NOMO-1 (cell line): Measurements from ENCODE around the gene SNX20.

Experiments used
- DNase-seq, 2 experiments: peaks; one replicate each; lab custom pipeline; 2025; ENCODE audit not compliant: unreplicated experiment in 2 of 2; lab: John Stamatoyannopoulos, UW

Gene SNX20

DNA sequence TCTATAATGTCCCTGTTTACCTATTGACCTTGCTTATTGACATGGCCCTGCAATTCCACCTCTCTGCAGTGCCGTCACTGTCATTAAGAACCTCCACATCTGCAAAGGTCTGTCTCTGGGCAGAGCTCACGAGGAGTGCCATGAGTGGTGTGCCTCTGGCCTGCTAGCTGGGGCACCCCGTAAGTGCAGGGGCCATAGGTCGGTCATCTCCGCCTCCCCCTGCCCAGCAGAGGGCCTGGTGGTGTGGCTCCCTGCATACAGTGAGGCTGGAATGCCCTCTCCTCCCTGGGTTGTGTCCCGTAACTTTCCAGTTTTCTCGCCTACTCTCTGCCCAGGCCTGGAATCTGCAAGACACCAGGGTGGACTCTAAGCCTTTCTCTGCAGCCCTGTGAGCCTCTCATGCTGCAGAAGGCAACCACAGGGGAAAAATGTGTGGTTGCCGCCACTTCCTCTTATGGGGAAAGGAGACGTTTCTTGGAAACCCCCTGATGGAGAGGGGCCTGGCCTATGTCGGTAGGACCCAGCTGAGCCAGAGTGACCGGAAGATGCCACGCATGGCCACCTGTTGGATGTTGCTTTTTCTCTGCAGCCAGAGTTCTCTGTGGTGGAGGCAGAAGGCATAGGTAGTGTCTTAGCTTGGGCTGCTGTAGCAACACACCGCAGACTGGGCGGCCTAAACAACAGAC is 2.7 kb upstream of the SNX20 start:
- peak; percentile 78 to 80 for DNase-seq

DNA sequence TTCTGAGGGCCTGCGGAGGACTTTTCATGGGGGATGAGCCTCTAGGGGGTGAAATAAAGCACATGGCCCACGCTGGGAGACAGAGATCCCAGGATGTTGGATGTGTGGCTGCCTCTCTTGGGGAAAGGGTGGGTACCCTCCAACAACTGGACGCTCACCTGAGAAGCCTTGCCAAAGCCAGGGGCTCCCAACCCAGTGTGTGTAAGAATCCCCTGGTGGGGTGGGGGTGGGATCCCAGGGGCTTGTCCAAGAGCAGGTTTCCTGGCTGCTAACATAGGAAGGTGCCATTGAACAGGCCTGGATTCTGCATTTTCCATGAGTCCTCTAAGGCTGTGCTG is 587 bp downstream of the SNX20 start:
- DNase-seq, result no peak

DNA sequence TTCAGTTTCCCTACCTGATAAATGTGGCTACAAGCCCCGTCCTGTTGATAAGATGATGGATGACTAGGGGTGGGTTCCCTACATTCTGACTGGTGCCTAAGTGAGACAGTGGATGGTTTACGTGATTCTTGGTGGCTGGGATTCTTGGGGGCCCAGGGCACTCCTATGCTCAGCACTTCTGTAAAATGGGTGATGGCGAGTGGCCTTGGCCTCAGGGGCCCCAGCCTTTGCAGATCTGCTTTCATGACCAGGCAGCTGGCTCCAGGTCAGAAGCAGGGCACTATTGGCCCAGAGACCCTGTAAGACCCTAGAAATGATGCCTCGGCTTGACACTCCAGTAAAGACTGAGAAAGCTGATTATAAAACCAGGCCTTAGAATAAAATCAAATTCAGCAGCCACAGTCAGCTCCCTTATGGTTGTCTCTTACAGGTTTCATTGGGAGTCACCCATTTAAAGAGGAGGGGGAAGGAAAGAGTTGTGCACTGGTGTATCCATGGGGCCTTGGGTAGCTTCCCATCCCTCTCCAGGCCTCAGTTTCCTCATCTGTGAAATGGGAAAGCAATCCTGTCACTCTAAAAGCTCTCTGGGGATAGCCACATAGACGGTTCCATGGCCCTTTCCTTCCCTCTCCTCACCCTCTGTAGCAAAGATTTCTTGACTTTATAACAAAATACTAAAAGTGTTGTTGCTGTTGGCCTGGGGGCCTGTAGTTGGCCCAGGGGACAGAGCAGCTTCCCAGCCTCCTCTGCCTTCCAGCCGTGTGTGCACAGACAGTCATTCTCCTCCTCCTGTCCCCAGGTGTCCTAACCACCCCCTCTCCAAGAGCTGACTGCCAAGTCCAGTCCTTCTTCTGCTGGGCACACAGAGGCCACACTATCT is 1.2 kb downstream of the SNX20 start:
- no peak for DNase-seq

DNA sequence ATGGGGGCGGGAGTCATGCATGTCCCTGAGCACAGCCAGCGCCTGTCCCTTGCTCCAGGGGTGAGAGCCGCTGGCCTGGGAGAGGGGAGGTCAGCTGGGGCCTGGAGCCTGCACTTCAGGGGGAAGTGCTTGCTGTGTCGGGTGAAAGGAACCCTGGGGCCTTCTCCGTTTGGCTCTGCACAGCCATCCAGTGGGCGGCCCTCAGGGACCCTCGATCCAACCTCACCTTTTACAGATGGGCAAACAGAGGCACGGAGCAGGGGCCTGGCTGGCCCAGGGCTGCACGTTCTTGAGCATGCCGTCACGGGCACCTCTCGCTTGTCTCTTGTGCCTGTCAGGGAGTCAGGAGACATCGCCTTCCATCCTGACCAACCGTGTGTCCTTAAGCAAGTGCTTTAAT is 1.8 kb downstream of the SNX20 start:
- no peak for DNase-seq

DNA sequence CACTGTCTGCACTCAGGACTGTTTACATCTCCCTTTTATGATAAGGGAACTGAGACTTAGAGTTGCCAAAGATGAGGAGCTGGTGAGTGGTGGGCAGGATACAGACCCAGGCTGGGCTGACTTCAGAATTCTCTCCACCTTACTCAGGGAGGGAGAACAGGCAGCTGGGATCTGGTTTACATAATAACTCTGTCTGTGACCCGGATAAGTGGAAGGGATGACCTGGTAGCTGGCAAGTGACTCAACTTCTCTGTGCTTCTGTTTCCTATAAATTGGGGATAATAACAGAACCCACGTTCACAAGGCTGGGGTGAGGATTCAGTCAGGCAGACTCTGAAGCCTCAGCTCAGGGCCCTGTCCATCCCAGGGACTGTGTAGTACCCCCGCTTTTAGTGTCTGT is 2.6 kb downstream of the SNX20 start:
- no peak for DNase-seq

DNA sequence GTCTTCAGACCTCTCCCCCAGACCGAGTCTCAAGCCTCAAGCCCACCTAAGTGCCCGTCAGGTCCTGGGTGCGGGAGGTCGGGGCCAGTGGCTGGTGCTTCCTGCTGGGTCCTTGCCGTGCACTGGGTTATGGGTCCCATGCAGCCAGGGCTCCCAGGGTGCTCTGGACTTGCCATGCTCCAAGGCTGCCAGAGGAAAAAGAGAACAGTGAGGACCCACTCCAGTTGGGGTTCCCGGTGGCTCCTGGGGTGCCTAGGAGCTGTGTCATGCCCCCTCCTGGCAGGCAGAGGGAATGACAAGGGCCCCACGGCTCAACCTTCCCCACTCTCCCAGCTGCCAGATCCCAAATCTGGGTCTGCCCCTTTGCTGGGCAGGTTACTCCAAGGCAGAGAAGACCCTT is 3.8 kb downstream of the SNX20 start:
- DNase-seq, result no peak

DNA sequence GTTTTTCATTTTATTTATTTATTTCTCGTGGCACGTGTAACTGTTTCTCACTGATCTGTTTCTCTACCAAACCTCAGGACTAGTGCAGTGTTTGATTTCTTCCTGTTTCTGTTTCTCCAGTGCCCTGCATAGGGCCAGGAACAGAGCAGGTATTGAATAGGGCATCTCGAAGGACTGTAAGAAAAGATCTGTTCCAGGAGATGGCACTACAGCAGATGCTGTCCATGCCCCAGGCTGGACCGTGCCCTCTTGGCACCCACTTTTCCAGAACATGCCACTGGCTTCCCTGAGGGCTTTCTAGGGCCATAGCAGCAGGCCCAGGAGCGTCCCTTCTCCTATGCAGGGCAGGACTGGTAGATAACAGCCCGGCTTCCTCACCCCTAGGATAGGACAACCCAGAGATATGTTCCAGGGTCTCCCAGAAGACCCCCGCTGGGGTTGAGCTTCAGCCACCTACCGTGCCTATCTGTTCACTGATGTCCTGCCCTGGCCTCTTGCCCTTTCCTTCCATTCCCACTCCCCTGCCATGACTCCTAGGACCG is 4.4 kb downstream of the SNX20 start:
- DNase-seq, result no peak

DNA sequence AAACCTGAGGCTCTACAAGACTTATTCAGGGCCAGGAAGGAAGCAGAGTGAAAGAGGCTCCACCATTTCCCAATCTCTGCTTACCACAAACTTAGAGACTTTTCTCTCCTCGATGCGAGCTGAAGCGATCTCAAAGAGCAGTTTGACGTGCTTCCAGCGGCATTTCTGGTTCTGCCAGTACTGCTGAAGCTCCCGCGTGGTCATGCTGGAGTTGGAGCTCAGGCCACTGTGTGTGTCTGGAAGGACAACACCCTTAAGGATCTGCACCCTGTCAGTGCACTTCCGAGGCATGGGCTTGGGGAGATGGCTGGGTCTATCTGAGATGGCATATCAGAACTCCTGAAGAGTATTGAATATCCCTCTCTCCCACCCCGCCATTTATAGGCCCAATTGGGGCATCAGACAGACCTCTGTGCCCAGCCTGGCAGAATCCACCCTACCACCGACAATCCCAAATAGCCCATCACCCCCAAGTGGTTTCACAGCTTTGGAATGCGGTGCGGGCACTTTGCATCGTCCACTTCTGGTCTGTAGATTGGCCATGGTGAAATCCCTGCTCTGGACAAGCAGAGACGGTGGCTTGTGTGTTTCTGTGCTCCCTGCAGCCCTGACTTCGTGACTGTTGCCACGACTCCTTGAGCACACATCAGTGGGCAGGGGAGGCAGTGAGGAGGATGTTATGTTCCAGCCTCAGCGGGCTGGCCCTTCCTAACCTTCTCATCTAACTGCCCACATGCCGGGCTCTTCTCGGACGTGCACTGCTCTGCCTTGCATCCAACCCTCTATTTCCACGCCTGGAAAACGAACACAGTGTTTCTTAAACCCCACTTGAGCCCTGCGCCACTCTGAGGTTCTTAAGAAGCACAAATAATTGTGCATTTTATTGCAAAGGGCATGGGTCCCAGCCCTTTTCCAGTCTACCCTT is 5.2 kb downstream of the SNX20 start:
- no peak for DNase-seq

DNA sequence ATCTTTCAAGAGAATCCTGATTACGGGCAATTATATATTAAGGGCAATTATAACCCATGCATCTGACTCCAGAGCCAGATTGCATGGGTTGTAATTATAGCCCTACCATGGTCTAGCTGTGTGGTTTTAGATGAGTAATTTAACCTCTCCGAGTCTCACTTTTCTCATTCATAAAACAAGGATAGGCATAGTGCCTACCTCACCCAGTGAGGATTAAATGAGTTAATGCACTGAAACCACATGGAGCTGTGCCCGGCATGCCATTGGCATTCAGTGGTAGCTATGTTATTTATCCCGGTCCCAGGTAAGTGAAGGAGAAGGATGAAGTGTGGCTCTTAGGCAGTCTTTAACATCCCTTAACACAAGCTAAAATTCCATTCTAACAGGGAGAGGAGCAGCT is 6.3 kb downstream of the SNX20 start:
- DNase-seq, result no peak

DNA sequence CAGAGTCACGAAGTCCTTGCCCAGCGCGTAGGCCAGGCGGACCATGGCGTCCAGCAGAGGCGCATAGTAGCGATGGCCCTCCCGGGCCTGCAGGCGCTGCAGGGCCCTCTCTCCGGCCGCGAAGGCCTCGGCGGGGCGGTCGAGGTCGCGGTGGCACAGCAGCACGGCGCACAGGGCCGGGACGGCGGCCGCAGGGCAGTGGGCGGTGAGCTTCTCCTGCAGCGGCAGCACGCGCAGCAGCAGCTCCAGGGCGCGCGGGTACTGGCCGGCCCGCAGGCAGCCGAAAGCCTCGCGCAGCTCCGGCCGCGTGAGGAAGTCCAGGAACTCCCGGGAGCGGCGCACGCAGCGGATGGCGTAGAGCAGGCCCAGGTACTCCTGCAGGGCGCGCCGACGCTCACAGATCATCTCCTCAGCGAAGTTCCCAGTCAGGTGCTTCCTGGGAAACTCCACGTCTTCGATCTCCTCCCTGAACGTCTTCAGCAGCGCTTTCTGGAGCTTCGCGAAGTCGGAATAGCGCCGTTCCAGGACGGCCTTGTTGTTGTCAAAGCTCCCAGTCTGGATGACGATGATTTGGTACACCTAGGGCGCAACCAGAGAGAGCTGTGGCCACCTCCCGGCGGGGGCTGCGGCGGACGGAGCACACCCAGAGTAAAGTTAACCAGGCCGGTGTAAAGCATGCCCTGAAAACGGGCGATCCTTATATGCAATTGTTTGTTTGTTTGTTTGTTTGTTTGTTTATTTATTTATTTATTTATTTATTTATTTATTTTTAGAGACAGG is 7.4 kb downstream of the SNX20 start:
- DNase-seq, result no peak

DNA sequence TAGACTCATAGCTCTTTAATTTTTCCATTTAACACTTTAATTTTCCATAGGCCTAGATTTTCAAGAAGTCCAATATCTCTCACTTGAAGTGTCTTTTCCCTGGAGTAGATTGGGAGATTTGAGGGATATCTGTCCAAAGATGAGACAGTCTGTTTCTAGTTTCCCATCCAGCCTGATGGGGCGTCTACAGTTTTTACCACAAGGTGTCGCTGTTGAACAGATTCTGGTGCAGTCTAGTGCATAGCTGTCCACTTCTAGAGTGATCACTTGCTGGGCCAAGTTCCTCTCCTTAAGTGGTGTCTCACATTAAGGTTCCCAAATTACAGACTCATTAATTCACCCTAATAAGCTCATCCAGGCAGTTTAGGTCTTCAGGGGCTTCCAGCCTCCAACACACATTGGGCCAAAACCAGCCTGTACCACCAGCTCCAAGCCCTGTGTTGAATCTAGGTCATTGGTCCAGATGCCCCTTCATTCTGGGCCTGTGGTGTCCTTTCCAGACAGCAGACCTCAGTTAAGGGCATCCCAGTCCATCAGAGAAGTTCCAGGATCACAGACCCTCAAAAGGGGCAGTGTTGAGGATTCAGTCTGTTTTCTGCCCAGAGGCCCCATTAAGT is 9.4 kb downstream of the SNX20 start:
- peak; percentile 24 to 52 for DNase-seq

DNA sequence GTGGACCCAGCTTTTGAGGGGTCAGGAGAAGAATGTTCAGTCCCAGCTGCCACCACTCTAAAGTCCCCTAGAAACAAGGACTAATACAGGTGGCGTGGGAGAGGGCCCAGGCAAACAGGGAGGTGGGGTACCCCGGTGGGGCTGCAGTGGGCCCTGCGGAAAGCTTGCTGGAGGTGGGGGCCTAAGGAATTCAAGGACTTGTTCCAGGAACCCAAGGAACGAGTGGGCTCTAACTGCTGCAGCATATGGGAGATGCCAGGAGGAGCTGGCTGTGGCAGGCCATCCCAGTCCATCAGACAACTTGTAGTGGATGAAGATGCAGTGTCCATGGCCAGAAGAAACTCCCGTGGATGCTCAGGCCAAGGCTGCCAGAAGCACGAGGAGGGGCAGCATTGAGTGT is 10.6 kb downstream of the SNX20 start:
- DNase-seq, result no peak

DNA sequence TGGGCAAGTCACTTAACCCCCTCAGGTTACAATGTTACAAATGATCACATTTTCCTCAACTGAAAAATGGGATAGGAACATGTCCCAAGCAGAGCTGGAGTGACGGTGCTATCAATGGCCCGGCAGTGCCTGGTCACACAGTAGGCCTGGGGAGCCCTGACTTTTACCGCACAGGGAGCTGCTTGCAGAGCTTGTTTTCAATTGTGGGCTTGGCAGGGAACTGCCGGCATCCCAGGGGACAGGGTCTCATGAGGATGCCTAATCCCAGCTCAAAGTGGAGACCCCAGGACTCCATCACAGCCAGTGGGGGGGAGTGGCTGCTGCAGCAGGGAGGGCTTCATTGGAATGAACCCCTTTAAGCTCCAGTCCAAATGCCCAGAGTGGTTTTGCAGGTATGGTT is 11.4 kb downstream of the SNX20 start:
- DNase-seq, result no peak

DNA sequence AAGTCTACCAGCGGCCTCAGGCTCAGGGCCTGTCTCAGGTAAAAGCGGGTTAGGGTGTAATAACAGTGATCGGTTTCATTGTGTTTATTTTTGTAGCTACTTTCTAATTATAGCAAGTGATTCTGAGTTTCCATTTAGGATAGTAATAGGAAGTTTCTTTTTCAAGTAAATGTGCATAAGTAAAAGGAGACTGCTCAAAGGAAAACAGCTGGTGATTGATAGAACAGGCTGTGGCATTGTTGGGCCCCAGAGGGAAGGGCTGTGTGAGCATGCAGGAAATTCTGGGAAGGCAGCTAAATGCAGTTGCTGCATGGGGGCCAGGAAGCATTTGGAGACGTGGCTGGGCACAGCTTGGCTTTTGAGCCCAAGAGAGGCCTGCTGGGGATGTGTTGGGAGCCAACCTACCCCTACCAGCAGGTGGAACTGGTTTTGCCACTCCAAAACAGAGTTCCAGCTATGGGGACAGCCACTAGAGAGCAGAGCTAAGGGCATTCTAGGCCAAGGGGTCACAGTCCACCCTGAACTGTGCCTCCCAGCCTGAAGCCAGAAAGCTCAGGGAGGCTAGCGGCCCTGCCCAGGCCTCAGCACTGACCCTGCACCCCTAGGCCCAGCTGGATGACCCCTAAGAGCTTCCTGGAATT is 12.6 kb downstream of the SNX20 start:
- no peak for DNase-seq

DNA sequence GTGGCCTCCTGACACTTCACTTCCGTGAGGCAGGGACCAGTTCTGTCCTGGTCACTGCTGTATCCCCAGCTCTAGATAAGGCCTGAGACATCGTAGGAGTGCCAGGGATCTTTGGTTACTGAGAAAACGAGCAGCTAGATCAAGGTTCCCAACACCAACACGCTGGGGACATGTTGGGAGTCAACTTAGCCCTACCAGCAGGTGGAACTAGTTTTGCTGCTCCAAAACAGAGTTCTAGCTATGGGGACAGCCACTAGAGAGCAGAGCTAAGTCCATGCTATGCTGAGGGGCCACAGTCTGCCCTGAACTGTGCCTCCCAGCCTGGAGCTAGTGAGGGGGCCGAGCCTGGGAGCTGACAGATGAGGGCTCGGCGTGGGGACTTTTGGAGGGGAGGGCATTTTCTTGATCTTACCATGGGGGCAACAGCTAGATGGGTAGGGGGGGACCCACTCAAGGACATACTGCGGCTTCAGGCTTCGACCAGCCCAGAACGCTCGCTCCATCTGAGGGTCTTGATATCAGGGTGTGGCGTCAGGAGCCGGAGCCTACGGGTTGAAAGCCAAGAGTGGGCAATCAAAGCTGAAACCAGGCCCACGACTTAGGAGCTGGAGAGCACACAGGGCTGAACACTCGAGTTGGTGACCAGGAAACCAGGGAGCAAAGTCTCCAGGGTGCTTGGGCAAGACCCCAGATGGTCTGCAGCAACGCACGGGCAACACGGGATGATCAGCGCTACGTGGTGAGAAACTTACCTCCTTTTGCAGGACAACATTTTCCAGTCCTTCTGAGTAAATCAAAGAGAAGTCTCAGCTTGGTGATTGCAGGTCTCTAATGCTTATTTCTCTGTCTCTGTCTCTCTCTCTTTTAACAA is 13.4 kb downstream of the SNX20 start:
- DNase-seq, result no peak

DNA sequence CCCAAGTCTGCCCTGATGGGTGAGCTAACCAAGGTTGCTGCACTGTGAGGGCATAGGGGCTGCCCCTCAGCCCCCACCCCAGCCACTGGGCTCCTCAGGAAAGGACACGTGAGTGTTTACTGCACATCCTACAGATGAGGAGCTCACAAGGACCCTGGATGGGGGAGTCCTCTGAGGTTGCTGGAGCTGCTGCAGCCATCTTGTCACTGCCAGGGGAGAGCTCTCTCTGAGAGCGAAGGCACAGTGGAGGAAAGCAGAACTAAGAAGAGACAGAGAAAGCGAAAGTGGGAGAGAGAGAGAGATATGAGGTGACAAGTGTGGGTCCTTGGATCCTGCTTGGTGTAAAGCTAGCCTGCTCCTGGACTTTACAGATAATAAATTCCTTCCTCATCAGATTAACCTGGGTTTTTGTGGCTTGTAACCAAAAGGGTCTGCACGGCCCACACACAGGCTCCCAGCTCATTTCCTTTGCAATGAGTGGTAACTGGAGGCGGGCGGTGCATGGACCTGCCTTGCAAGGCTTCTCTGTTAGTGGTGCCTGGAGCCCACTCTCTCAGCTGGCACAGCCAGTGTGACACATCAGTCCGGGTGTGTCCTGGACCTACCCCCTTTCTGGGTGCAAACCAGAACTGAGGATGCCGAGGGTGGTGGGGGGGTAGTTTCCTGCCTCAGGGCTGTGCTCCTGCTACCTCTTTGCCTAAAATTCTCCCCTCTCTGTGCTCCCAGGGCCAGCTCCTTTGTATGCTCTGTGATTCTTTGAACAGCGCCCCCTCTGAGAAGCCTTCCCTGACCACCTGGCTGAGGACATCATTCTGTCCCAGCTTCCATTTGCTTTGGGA is 14.2 kb downstream of the SNX20 start:
- peak in 1 of 2 experiments; percentile 51 for DNase-seq

DNA sequence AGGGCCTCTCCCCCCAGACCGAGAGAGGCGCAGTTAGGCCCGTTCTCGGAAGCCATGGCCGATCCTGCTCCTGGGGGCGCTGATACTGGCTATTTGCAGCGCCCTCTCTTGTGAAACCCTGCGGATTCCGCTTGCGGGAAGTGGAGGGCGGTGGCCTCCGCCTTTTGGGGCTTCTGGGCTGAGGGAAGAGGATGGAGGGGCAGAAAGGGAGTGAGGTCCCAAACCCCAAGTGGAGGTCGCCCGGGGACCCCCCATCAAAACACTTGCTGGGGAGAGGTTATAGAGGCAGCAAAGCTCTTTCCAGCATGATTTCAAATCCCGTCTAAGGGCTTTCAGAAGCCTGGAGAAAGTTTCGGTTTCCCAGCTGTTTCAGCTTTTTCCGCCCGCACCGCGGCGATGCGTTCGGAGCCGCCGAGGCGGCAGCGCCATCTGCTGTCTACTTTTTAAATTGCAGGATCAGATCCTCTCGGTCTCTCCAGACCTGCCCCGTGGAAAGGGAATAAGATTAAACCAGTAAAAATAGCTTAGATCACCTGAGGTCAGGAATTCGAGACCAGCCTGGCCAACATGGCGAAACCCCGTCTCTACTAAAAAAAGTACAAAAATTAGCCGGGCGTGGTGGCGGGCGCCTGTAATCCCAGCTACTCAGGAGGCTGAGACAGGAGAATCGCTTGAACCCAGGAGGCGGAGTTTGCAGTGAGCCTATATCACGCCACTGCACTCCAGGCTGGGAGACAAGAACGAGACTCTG is 15.8 kb downstream of the SNX20 start:
- peak; percentile 51 to 69 for DNase-seq
